COLO668 (cell line): ENCODE data around the gene UBE2O.

ENCODE experiments used
- DNase-seq: peaks from one replicate; lab custom pipeline; 2025; ENCODE audit not compliant: unreplicated experiment; lab: John Stamatoyannopoulos, UW

Gene UBE2O

GRCh38 chr17:76487451-76488192 lies 34.7 kb upstream of the UBE2O start:
- no peak for DNase-seq

DNA sequence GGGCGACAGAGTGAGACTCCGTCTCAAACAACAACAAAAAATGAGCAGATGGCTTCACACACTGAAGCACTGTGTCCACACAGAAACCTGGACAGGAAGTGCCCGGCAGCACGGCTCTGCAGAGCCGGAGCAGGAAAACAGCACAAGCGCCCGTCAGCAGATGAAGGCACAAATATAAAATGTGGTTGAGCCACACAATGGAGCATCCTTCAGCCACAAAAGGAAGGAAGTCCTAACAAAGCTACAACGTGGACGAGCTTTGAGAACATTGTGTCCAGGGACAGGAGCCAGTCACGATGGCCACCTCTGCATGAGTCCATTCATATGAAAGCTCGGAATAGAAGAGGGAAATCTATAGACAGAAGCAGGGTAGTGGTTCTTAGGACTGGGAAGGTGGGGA lies 32.6 kb upstream of the UBE2O start:
- peak; percentile 30 for DNase-seq

GRCh38 chr17:76484228-76484725 lies 31.3 kb upstream of the UBE2O start:
- no peak for DNase-seq

GRCh38 chr17:76481071-76481655 lies 28.2 kb upstream of the UBE2O start:
- no peak for DNase-seq

- DNase-seq: no peak
Observed at GRCh38 chr17:76480632-76481031, 27.7 kb upstream of the UBE2O start.

GRCh38 chr17:76479515-76480060 lies 26.6 kb upstream of the UBE2O start:
- no peak for DNase-seq

- DNase-seq: no peak
Observed at GRCh38 chr17:76478730-76479514, 26.0 kb upstream of the UBE2O start.

DNA sequence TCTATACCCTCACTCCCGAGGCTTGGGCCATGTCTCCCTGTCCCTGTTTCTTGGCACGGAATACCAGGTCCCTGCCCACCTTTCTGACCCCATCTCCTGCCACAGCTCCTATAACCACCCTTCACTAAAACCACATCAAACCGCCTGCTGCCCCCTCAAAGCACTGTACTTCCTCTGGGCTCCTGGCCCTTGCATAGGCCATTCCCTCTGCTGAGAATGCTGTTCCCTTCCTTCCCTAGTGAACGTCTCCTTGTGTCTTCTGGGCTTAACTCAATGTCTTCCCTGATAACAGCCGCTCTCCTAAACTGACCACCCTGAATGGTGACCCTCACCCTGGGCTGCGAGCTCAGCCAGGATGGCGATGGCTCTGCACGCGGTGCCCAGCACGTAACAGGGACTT lies 25.1 kb upstream of the UBE2O start:
- no peak for DNase-seq

GRCh38 chr17:76477576-76477975 lies 24.6 kb upstream of the UBE2O start:
- DNase-seq: no peak

GRCh38 chr17:76476736-76477135 lies 23.8 kb upstream of the UBE2O start:
- no peak for DNase-seq

GRCh38 chr17:76475302-76475701 lies 22.4 kb upstream of the UBE2O start:
- no peak for DNase-seq

GRCh38 chr17:76474894-76475293 lies 21.9 kb upstream of the UBE2O start:
- DNase-seq: no peak

GRCh38 chr17:76474238-76474637 lies 21.3 kb upstream of the UBE2O start:
- no peak for DNase-seq

DNA sequence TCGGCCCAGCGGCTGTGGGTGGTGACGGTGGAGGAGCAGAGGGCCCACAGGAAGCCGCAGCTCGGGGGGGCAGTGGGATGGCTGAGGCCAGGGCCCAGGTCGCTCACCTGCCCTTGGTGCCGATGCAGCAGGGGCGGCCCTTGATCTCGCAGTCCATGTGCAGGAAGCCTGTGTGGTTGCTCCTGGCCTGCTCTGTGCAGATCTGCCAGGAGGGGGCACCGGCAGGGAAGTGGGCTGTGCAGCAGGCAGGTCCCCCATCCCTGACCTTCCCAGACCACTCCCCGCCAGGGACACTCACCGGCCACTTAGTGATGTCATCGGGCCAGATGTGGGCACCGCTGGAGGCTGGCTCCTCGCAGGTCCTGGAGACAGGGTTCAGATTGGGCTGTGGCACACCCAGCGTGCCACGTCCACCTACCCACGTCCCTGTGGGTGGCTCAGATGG lies 20.6 kb upstream of the UBE2O start:
- peak; percentile 10 for DNase-seq

DNA sequence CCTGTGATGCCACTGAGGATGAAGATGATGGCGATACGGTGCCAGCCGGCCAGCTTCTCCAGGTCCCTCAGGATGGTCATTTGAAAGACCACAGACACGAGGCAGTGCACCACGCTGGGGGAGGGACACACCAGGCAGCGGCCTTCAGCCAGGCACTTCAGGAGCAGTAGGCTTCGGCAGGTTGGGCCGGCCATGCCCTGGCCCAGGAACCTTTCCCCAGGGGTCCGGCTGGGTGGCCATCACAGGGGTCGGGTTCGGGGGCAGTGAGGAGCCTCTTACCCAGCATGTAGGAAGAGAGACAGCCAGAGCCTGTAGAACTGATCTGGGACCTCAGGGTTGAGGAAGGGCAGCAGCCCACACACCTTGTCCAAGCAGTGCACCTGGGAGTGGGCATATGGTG lies 19.8 kb upstream of the UBE2O start:
- DNase-seq: no peak

GRCh38 chr17:76472258-76472645 lies 19.3 kb upstream of the UBE2O start:
- no peak for DNase-seq

- DNase-seq: no peak
Observed at GRCh38 chr17:76471498-76472257, 18.7 kb upstream of the UBE2O start.

- DNase-seq: no peak
Observed at GRCh38 chr17:76469991-76470739, 17.2 kb upstream of the UBE2O start.

DNA sequence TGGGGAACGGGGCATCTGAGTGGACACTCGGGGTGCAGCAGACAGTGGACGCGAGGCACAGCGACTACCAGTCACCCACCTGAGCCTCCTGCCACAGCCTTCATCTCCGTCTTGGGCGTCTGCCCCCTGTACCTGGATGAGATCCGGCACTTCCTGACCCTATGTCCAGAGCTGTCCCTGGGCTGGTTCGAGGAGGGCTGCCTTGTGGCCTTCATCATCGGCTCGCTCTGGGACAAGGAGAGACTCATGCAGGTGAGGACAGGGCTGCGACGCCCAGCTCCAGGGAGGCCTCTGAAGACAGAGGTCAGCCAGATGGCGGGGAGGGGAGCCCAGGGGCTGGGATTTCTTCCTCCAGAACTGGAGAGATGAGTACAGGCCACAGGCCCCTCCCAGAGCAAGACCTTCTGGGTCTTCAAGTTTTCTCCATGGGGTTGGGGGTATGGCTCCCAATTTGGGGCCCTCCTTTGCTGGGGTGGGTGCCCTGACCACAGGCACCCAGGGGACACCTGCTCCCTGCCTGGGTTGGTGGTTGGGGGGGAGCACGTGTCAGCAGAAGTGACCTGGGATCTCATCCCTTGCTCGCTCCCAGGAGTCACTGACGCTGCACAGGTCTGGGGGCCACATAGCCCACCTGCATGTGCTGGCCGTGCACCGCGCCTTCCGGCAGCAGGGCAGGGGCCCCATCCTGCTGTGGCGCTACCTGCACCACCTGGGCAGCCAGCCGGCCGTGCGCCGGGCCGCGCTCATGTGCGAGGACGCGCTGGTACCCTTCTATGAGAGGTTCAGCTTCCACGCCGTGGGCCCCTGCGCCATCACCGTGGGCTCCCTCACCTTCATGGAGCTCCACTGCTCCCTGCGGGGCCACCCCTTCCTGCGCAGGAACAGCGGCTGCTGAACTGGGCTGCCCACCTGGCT lies 16.4 kb upstream of the UBE2O start:
- DNase-seq: no peak
